RWPE1 (cell line): ENCODE measurements around the gene CREB5.

Experiments used
- CTCF ChIA-PET: fragments of 350-600 bp; sonication (Branson Sonifier 250); formaldehyde crosslinking; extraction: SDS; loops from one replicate; lab custom pipeline; 2021; lab: Yijun Ruan, JAX
- POLR2A ChIA-PET: fragments of 400-600 bp; formaldehyde crosslinking; extraction: SDS; loops from one replicate; lab custom pipeline; 2020; ENCODE audit warnings: antibody characterized with exemption; ENCODE audit not compliant: low non-redundant PET; lab: Yijun Ruan, JAX
- DNase-seq: peaks from one replicate; pipeline ENCODE4 v3.0.0; 2012; ENCODE audit warnings: low spot score
- H3K27ac ChIP-seq: fragments of 450-650 bp; 2 replicates; pipeline ENCODE4 v1.5.1; 2017
- TF ChIP-seq, protein P1 (sequence below): fragments of 450-650 bp; conservative IDR thresholded peaks from 2 replicates; pipeline ENCODE4 v1.5.1; 2017; ENCODE audit warnings: low read depth, mild to moderate bottlenecking

The CREB5 gene

DNA sequence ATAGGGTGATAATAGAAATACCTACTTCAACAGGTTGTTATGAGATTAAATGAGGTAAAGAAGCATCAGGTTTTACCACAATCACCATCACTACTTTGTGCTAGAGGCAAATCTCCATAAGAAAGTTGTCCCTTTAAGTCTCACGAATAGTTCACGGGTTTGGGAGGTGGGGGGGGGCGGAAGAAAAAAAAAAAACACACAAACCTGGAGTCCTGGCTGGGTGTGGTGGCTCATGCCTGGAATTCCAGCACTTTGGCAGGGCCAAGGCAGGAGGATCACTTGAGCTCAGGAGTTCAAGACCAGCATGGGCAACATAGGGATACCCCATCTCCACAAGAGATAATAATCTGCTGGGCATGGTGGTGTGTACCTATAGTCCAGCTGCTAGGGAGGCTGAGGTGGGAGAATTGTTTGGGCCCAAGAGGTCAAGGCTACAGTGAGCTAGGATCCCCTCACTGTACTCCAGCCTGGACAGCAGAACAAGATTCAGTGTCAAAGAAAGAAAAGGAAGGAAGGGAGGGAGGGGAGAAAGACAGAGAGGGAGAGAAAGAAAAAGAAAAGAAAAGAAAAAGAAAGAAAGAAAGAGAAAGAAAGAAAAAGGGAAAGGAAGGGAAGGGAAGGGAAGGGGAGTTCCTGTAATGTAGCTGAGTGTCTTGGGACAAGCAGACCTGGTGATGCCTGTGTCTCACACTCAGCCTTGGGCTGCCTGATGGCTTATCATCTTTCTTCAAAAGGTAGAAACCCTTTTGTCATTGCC lies 231.4 kb downstream of the CREB5 start:
- no peak overlapping the region for H3K27ac ChIP-seq
- TF ChIP-seq, protein P1, sequence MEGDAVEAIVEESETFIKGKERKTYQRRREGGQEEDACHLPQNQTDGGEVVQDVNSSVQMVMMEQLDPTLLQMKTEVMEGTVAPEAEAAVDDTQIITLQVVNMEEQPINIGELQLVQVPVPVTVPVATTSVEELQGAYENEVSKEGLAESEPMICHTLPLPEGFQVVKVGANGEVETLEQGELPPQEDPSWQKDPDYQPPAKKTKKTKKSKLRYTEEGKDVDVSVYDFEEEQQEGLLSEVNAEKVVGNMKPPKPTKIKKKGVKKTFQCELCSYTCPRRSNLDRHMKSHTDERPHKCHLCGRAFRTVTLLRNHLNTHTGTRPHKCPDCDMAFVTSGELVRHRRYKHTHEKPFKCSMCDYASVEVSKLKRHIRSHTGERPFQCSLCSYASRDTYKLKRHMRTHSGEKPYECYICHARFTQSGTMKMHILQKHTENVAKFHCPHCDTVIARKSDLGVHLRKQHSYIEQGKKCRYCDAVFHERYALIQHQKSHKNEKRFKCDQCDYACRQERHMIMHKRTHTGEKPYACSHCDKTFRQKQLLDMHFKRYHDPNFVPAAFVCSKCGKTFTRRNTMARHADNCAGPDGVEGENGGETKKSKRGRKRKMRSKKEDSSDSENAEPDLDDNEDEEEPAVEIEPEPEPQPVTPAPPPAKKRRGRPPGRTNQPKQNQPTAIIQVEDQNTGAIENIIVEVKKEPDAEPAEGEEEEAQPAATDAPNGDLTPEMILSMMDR, result no peak
- ChIA-PET CTCF (no interaction called here), POLR2A (no interaction called here)
- no peak for DNase-seq

DNA sequence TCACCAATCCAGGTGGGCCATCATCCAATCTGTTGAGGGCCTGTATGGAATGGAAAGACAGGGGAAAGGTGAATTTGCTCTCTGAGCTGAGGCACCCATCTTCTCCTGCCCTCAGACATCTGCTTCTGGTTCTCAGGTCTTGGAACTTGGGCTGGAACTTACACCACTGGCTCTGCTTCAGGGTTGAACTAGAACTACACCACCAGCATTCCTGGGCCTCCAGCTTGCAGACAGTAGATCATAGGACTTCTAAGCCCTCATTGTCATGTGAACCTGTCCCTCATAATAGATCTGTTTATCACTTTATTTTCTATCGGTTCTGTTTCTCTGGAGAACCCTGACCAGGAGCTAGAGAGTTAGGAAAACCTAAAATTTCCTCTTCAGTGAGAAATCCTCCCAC lies 233.5 kb downstream of the CREB5 start:
- CTCF ChIA-PET, result interaction anchor here (0.7 kb wide), 1 partner anchor 346 kb away, joined by 3 read pairs; no protein-coding TSS in a partner anchor
- POLR2A ChIA-PET, result no interaction called here
- TF ChIP-seq, protein P1, result no peak

GRCh38 chr7:28646376-28647075 lies 234.2 kb downstream of the CREB5 start:
- TF ChIP-seq, protein P1, result no peak
- no peak overlapping the region for H3K27ac ChIP-seq
- DNase-seq, result no peak
- POLR2A ChIA-PET, result no interaction called here
- CTCF ChIA-PET, result interaction anchor here (0.6 to 0.7 kb wide), 2 partner anchors 20 to 347 kb away, joined by 3 to 4 read pairs; no protein-coding TSS in a partner anchor

More for the DNA sequence above, 233.5 kb downstream of the CREB5 start:
- DNase-seq, result no peak
- H3K27ac ChIP-seq, result no peak overlapping the region

- no peak for DNase-seq
- ChIA-PET POLR2A (no interaction called here), CTCF (interaction anchor here (0.6 kb wide), 1 partner anchor 21 kb away, joined by 4 read pairs; no protein-coding TSS in a partner anchor)
- TF ChIP-seq, protein P1, result no peak
- H3K27ac ChIP-seq, result no peak overlapping the region
Observed at GRCh38 chr7:28647076-28647421, 234.7 kb downstream of the CREB5 start.

GRCh38 chr7:28649189-28649588 lies 236.9 kb downstream of the CREB5 start:
- CTCF ChIA-PET, result interaction anchor here (0.5 kb wide), 1 partner anchor 11 kb away, joined by 3 read pairs; no protein-coding TSS in a partner anchor
- DNase-seq, result no peak
- POLR2A ChIA-PET, result no interaction called here
- TF ChIP-seq, protein P1, result no peak
- H3K27ac ChIP-seq, result no peak overlapping the region

DNA sequence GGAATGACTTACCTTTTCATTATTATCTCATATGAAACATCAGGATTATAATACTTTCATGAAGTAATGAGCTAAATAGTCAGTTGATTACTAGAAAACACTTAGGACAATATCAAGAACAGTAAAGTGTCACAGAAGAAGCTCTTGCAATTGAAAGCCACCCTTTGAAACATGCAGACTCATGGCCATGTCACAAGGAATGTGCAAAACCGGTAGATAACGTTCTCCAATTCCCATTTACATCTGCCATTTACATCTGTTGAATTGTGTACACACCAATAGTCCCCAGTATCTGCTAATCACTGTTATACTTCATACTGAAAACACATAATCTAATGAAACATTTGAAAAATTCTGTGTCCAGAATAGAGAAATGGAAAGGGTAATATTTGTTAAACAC lies 237.5 kb downstream of the CREB5 start:
- no peak for DNase-seq
- no peak overlapping the region for H3K27ac ChIP-seq
- TF ChIP-seq, protein P1, result no peak
- CTCF ChIA-PET, result no interaction called here
- POLR2A ChIA-PET, result no interaction called here
